ENCODE measurements around the gene NHERF1. TPM values are rescaled to one million over a fixed set of nuclear protein-coding genes. Genes with fewer than 3 reads are reported as not detected.
A peak's percentile ranks its signal among the peaks of the same experiment; 100 is the strongest.

The NHERF1 gene
- total and polyA plus RNA-seq, 2 of the 13 experiments (the other 11 are each of a cell fraction or from before 2014, with no cell fraction given): 169 to 269 TPM

DNA sequence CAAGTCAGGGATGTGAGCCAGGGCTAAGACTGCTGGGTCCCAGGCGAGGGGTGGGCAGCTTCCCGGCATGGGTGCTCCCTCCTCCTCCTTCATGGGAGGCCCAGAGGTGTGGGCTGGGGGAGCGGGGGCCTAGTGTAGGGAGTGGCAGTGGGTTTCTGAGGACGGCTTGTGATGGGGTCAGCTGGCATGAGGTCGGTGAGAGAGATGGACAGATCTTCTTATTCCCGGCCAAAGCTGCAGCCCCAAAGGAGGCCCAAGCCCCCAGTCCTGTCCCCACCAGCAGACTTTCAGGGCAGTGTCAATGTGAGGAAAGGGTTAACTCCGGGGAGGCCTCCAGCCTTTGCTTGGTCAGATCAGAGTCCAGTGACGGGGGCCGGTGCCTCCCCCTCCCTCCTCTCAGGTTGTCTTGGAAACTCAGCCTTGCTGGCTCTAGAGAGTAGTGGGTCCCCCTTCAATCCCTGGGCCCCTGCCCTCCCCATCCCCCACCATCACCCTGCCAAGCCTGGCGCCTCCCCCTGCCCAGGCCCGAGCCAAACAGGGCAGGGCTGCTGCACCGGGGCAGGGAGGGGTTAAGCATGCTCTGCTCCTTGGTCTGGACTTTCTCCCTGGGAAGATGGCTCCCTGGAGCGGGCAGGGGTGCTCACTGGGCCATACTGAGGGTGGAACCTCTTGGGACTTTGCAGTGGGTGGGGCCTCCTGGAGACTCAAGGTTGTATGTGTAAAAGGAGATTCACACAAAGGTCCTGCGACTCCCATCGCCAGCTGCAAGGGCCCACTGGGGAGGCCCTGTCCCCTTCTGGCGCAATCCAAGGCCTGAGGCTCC, 15.3 kb downstream of the NHERF1 start (continued):
- TF ChIP-seq, protein P1, sequence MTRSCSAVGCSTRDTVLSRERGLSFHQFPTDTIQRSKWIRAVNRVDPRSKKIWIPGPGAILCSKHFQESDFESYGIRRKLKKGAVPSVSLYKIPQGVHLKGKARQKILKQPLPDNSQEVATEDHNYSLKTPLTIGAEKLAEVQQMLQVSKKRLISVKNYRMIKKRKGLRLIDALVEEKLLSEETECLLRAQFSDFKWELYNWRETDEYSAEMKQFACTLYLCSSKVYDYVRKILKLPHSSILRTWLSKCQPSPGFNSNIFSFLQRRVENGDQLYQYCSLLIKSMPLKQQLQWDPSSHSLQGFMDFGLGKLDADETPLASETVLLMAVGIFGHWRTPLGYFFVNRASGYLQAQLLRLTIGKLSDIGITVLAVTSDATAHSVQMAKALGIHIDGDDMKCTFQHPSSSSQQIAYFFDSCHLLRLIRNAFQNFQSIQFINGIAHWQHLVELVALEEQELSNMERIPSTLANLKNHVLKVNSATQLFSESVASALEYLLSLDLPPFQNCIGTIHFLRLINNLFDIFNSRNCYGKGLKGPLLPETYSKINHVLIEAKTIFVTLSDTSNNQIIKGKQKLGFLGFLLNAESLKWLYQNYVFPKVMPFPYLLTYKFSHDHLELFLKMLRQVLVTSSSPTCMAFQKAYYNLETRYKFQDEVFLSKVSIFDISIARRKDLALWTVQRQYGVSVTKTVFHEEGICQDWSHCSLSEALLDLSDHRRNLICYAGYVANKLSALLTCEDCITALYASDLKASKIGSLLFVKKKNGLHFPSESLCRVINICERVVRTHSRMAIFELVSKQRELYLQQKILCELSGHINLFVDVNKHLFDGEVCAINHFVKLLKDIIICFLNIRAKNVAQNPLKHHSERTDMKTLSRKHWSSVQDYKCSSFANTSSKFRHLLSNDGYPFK (CRISPR knock-in tag; IDR thresholded peaks at IDR 0.05; ENCODE audit: borderline replicate concordance): peak; percentile 58; the same call in 1 of the 2 replicates
- no peak for TF ChIP-seq RFXANK (CRISPR knock-in tag; IDR thresholded peaks at IDR 0.05)
- 0 out of 2 replicates have a peak, but pooled peaks have one; percentile 67 for TF ChIP-seq ZNF557 (CRISPR knock-in tag; IDR thresholded peaks at IDR 0.05)
- TF ChIP-seq, protein P2, sequence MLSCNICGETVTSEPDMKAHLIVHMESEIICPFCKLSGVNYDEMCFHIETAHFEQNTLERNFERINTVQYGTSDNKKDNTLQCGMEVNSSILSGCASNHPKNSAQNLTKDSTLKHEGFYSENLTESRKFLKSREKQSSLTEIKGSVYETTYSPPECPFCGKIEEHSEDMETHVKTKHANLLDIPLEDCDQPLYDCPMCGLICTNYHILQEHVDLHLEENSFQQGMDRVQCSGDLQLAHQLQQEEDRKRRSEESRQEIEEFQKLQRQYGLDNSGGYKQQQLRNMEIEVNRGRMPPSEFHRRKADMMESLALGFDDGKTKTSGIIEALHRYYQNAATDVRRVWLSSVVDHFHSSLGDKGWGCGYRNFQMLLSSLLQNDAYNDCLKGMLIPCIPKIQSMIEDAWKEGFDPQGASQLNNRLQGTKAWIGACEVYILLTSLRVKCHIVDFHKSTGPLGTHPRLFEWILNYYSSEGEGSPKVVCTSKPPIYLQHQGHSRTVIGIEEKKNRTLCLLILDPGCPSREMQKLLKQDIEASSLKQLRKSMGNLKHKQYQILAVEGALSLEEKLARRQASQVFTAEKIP (CRISPR knock-in tag; IDR thresholded peaks at IDR 0.05; ENCODE audit: borderline replicate concordance): no peak
- TF ChIP-seq, protein P3, sequence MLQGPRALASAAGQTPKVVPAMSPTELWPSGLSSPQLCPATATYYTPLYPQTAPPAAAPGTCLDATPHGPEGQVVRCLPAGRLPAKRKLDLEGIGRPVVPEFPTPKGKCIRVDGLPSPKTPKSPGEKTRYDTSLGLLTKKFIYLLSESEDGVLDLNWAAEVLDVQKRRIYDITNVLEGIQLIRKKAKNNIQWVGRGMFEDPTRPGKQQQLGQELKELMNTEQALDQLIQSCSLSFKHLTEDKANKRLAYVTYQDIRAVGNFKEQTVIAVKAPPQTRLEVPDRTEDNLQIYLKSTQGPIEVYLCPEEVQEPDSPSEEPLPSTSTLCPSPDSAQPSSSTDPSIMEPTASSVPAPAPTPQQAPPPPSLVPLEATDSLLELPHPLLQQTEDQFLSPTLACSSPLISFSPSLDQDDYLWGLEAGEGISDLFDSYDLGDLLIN (CRISPR knock-in tag; IDR thresholded peaks at IDR 0.05; ENCODE audit: borderline replicate concordance): 0 out of 2 replicates have a peak, but pooled peaks have one; percentile 19
- TF ChIP-seq, protein P4, sequence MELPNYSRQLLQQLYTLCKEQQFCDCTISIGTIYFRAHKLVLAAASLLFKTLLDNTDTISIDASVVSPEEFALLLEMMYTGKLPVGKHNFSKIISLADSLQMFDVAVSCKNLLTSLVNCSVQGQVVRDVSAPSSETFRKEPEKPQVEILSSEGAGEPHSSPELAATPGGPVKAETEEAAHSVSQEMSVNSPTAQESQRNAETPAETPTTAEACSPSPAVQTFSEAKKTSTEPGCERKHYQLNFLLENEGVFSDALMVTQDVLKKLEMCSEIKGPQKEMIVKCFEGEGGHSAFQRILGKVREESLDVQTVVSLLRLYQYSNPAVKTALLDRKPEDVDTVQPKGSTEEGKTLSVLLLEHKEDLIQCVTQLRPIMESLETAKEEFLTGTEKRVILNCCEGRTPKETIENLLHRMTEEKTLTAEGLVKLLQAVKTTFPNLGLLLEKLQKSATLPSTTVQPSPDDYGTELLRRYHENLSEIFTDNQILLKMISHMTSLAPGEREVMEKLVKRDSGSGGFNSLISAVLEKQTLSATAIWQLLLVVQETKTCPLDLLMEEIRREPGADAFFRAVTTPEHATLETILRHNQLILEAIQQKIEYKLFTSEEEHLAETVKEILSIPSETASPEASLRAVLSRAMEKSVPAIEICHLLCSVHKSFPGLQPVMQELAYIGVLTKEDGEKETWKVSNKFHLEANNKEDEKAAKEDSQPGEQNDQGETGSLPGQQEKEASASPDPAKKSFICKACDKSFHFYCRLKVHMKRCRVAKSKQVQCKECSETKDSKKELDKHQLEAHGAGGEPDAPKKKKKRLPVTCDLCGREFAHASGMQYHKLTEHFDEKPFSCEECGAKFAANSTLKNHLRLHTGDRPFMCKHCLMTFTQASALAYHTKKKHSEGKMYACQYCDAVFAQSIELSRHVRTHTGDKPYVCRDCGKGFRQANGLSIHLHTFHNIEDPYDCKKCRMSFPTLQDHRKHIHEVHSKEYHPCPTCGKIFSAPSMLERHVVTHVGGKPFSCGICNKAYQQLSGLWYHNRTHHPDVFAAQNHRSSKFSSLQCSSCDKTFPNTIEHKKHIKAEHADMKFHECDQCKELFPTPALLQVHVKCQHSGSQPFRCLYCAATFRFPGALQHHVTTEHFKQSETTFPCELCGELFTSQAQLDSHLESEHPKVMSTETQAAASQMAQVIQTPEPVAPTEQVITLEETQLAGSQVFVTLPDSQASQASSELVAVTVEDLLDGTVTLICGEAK (IDR thresholded peaks at IDR 0.05): no peak
- TF ChIP-seq, protein P4 (CRISPR knock-in tag; IDR thresholded peaks at IDR 0.05): peak; percentile 70; the same call in 1 of the 2 replicates
- no peak for TF ChIP-seq ZNF773 (CRISPR knock-in tag; IDR thresholded peaks at IDR 0.05; ENCODE audit: borderline replicate concordance)
- TF ChIP-seq ZFX (CRISPR knock-in tag; IDR thresholded peaks at IDR 0.05; ENCODE audit: low read depth): peak; percentile 91
- TF ChIP-seq DNMT1 (CRISPR knock-in tag; IDR thresholded peaks at IDR 0.05): peak; percentile 39; the same call in 1 of the 2 replicates
- peak; percentile 79 for TF ChIP-seq ZFP90 (CRISPR knock-in tag; IDR thresholded peaks at IDR 0.05; ENCODE audit: borderline replicate concordance)
- TF ChIP-seq ZNF337 (CRISPR knock-in tag; IDR thresholded peaks at IDR 0.05; ENCODE audit: borderline replicate concordance, low read depth): no peak
- TF ChIP-seq MIER3 (CRISPR knock-in tag; IDR thresholded peaks at IDR 0.05; ENCODE audit: borderline replicate concordance): peak; percentile 66
